SU-DHL-6 (cell line): ENCODE results near the gene CELSR1.

ENCODE experiments used
- H2AFZ ChIP-seq: fragments of 200-600 bp; sonication (generic); 2 replicates; pipeline ENCODE4 v1.6.1; 2014; ENCODE audit warnings: low read depth, mild to moderate bottlenecking, moderate library complexity, mixed read lengths, antibody characterized with exemption, low read length; ENCODE audit not compliant: severe bottlenecking
- H3F3A ChIP-seq: fragments of 200-600 bp; shearing (Covaris generic); 2 replicates; pipeline ENCODE4 v1.6.0; 2016; ENCODE audit warnings: antibody characterized with exemption, mild to moderate bottlenecking; ENCODE audit not compliant: insufficient read depth
- H3K27ac ChIP-seq: fragments of 200-600 bp; sonication (generic); 2 replicates; pipeline ENCODE4 v1.5.1; 2016; ENCODE audit warnings: low read depth, mild to moderate bottlenecking, low read length, moderate library complexity, mixed read lengths
- H3K27me3 ChIP-seq: fragments of 200-600 bp; sonication (generic), shearing (Covaris generic); 2 replicates; pipeline ENCODE4 v1.6.0; 2014; ENCODE audit warnings: mild to moderate bottlenecking, low read length
- H3K36me3 ChIP-seq: fragments of 200-600 bp; sonication (generic); 2 replicates; pipeline ENCODE4 v1.6.1; 2014; ENCODE audit warnings: mild to moderate bottlenecking, low read length, mixed read lengths
- H3K4me2 ChIP-seq: fragments of 300-600, 200-600 bp; shearing (Covaris generic), sonication (generic); 2 replicates; pipeline ENCODE4 v1.6.0; 2014; ENCODE audit warnings: low read length, low read depth, mild to moderate bottlenecking; ENCODE audit not compliant: poor library complexity, severe bottlenecking
- H3K4me3 ChIP-seq: fragments of 200-600 bp; sonication (generic); 2 replicates; pipeline ENCODE4 v1.5.1; 2014; ENCODE audit warnings: antibody characterized with exemption, low read length, mild to moderate bottlenecking, mixed read lengths; ENCODE audit not compliant: insufficient read depth, poor library complexity, severe bottlenecking
- H3K79me2 ChIP-seq: fragments of 200-600 bp; sonication (generic); 2 replicates; pipeline ENCODE4 v1.6.1; 2014; ENCODE audit warnings: mild to moderate bottlenecking, low read length, moderate library complexity; ENCODE audit not compliant: insufficient read depth
- H3K9ac ChIP-seq: fragments of 200-600 bp; sonication (generic); 2 replicates; pipeline ENCODE4 v1.7.0; 2014; ENCODE audit warnings: mild to moderate bottlenecking, low read length
- H3K9me2 ChIP-seq: fragments of 200-600 bp; sonication (generic); replicated peaks from 2 replicates; pipeline ENCODE4 v1.6.1; 2014; ENCODE audit warnings: low read length; ENCODE audit not compliant: insufficient read depth
- H3K9me3 ChIP-seq: fragments of 200-600 bp; sonication (generic); 2 replicates; pipeline ENCODE4 v1.6.1; 2014; ENCODE audit warnings: low read length, mixed read lengths; ENCODE audit not compliant: insufficient read depth
- H4K20me1 ChIP-seq: fragments of 200-600 bp; sonication (generic); 2 replicates; pipeline ENCODE4 v1.6.1; 2014; ENCODE audit warnings: low read depth, mild to moderate bottlenecking, antibody characterized with exemption, low read length, moderate library complexity, mixed read lengths
- CTCF ChIP-seq: fragments of 200-600 bp; sonication (generic); IDR thresholded peaks from one replicate; pipeline ENCODE4 v1.5.1; 2017; ENCODE audit warnings: antibody characterized with exemption, mild to moderate bottlenecking, low read length, moderate library complexity; ENCODE audit not compliant: insufficient read depth, poor library complexity, severe bottlenecking
- EZH2phosphoT487 ChIP-seq: fragments of 200-600 bp; sonication (generic), shearing (Covaris generic); conservative IDR thresholded peaks from 2 replicates; pipeline ENCODE4 v1.6.1; 2018; ENCODE audit warnings: mild to moderate bottlenecking, antibody characterized with exemption, low read length, moderate library complexity, mixed read lengths

The CELSR1 gene

GRCh38 chr22:46465793-46466192 lies 71.6 kb downstream of the CELSR1 start:
- Histone ChIP-seq H3K36me3 (no peaks in the 10 kb centered on the region), H3K9me3 (no peaks in the 10 kb centered on the region), H3K27ac (no peak overlapping the region), H4K20me1 (no peaks in the 10 kb centered on the region), H2AFZ (no peak overlapping the region), H3K4me3 (no peak overlapping the region), H3K27me3 (no peaks in the 10 kb centered on the region; the same call in 1 of the 2 replicates), H3K9me2 (no peaks in the 10 kb centered on the region), H3K79me2 (no peaks in the 10 kb centered on the region), H3F3A (no peaks in the 10 kb centered on the region), H3K9ac (no peak overlapping the region), H3K4me2 (no peak overlapping the region)
- no peak for TF ChIP-seq EZH2phosphoT487
- TF ChIP-seq CTCF, result no peak

GRCh38 chr22:46465345-46465720 lies 72.1 kb downstream of the CELSR1 start:
- no peaks in the 10 kb centered on the region for H4K20me1 ChIP-seq
- no peak overlapping the region for H2AFZ ChIP-seq
- no peaks in the 10 kb centered on the region for H3K9me3 ChIP-seq
- TF ChIP-seq CTCF (no peak), EZH2phosphoT487 (no peak)
- H3K4me2 ChIP-seq, result no peak overlapping the region
- H3K4me3 ChIP-seq, result no peak overlapping the region
- H3K27me3 ChIP-seq, result no peaks in the 10 kb centered on the region
- H3F3A ChIP-seq, result no peaks in the 10 kb centered on the region
- H3K9me2 ChIP-seq, result no peaks in the 10 kb centered on the region
- H3K9ac ChIP-seq, result no peak overlapping the region
- H3K36me3 ChIP-seq, result no peaks in the 10 kb centered on the region
- no peak overlapping the region for H3K27ac ChIP-seq
- no peaks in the 10 kb centered on the region for H3K79me2 ChIP-seq

- no peak overlapping the region for H3K4me3 ChIP-seq
- H3K27ac ChIP-seq, result no peak overlapping the region
- H2AFZ ChIP-seq, result no peak overlapping the region
- H4K20me1 ChIP-seq, result no peaks in the 10 kb centered on the region
- H3K9me2 ChIP-seq, result no peaks in the 10 kb centered on the region
- H3K4me2 ChIP-seq, result no peak overlapping the region
- no peaks in the 10 kb centered on the region for H3K27me3 ChIP-seq
- no peaks in the 10 kb centered on the region for H3F3A ChIP-seq
- no peaks in the 10 kb centered on the region for H3K36me3 ChIP-seq
- no peak for TF ChIP-seq EZH2phosphoT487
- no peak for TF ChIP-seq CTCF
- H3K9ac ChIP-seq, result no peak overlapping the region
- H3K9me3 ChIP-seq, result no peaks in the 10 kb centered on the region
- no peaks in the 10 kb centered on the region for H3K79me2 ChIP-seq
Observed at GRCh38 chr22:46464701-46465344, 72.6 kb downstream of the CELSR1 start.
